Spleen (tissue), 11 donors: ENCODE measurements around the gene ARMC10. TPM values are rescaled to one million over a fixed set of nuclear protein-coding genes. Genes with fewer than 3 reads are reported as not detected.

Source experiments
- DNase-seq: peaks from one replicate; pipeline ENCODE4 v3.0.0-alpha.2; 2020
- H3K27ac ChIP-seq, 8 donors: fragments of 200-600 bp; sonication (generic) in 7 of 8; 1 replicate in 4 of 8; 2 replicates in 4 of 8; pipeline versions ENCODE4 v1.5.0 to v1.8.0; 2016 to 2021; ENCODE audit warnings: inconsistent platforms in 4 of 8, mild to moderate bottlenecking in 4 of 8, moderate library complexity in 1 of 8
- H3K27me3 ChIP-seq, 7 donors: fragments of 200-600 bp; sonication (generic) in 6 of 7; replicated peaks in 1 of 7; 1 replicate in 4 of 7; 2 replicates in 3 of 7; pipeline versions ENCODE4 v1.5.0 to v1.8.0; 2016 to 2021; ENCODE audit warnings: inconsistent platforms in 3 of 7, mild to moderate bottlenecking in 1 of 7
- H3K36me3 ChIP-seq, 6 donors: fragments of 200-600 bp; sonication (generic) in 5 of 6; 1 replicate in 4 of 6; 2 replicates in 2 of 6; pipeline versions ENCODE4 v1.5.0 to v1.8.0; 2016 to 2021; ENCODE audit warnings: inconsistent platforms in 2 of 6
- H3K4me1 ChIP-seq, 6 donors: fragments of 200-600 bp; sonication (generic) in 5 of 6; 1 replicate in 3 of 6; 2 replicates in 3 of 6; pipeline versions ENCODE4 v1.5.0 to v1.8.0; 2016 to 2021; ENCODE audit warnings: inconsistent platforms in 3 of 6
- H3K4me3 ChIP-seq, 8 donors: fragments of 200-600 bp; sonication (generic) in 7 of 8; 1 replicate in 4 of 8; 2 replicates in 4 of 8; pipeline versions ENCODE4 v1.5.0 to v1.8.0; 2016 to 2021; ENCODE audit warnings: inconsistent platforms in 4 of 8, mild to moderate bottlenecking in 4 of 8, moderate library complexity in 2 of 8
- H3K9me3 ChIP-seq, 8 donors: fragments of 200-600 bp; sonication (generic) in 7 of 8; 1 replicate in 4 of 8; 2 replicates in 4 of 8; pipeline versions ENCODE4 v1.5.0 to v1.8.0; 2016 to 2021; ENCODE audit warnings: inconsistent platforms in 4 of 8
- POLR2A ChIP-seq, 3 donors: fragments of 450-650 bp; IDR thresholded peaks; one replicate each; pipeline ENCODE4 v1.5.1; 2017; ENCODE audit warnings: antibody characterized with exemption in 3 of 3, mild to moderate bottlenecking in 1 of 3
- POLR2AphosphoS5 ChIP-seq, 3 donors: sonication (generic); formaldehyde crosslinking; IDR thresholded peaks; one replicate each; pipeline ENCODE4 v1.5.1; 2017; ENCODE audit warnings: antibody characterized with exemption in 3 of 3
- WGBS, 5 donors: extraction: QIAGEN DNeasy Blood & Tissue Kit in 3 of 5; methylation state at CpG; one replicate each; pipeline versions ENCODE4 v1.1.5 to v1.1.7; 2013 to 2018; 5-methylcytosine and 5-hydroxymethylcytosine counted together
- intact Hi-C: fragments of 100-400 bp; cut with DNase I; formaldehyde crosslinking; loops from one replicate; pipeline ENCODE4 v1.15.0; 2023; ENCODE audit warnings: low total_unique reads
- polyA plus RNA-seq, 3 donors: library from polyadenylated mRNA; stranded (reverse); fragments of 200-250 nt; gene quantifications; one replicate each; pipeline ENCODE4 v1.2.1, GENCODE V29; 2013
- total RNA-seq, 7 donors: library from RNA; depleted of rRNA in 3 of 7; stranded (reverse); fragments of >200 nt in 3 of 7; fragmentation: NEBNext Ultra II Directional in 4 of 7; extraction: Animal tissue kit (Norgen Biotek cat#: 25700) in 4 of 7; gene quantifications; one replicate each; pipeline versions ENCODE4 v1.1.0 to v1.2.1, GENCODE V29; 2016 to 2021
- TF ChIP-seq, protein P1 (sequence below), 11 experiments: fragments of 200-600 bp in 7 of 11; fragments of 450-650 bp in 4 of 11; sonication (generic) in 4 of 11; IDR thresholded peaks in 8 of 11; conservative IDR thresholded peaks in 3 of 11; 1 replicate in 7 of 11; 2 replicates in 4 of 11; pipeline versions ENCODE4 v1.4.0 to v1.8.0; 2016 to 2021; ENCODE audit warnings: antibody characterized with exemption in 11 of 11, inconsistent platforms in 4 of 11, mild to moderate bottlenecking in 1 of 11
- donor health status: healthy with polysubstance abuse.
- donor health status: DM: no; HTN: no; CAD: no; lungs with moderate emphysema.
- donor health status: DM: no; HTN: no; CAD: no.
- donor health status: Bipolar disorder and iron deficiency.
- donor health status: healthy.
- donor health status: DM: no; HTN: no; CAD: no.
- donor health status: DM: yes; HTN: yes; CAD: no.

Gene ARMC10
- total and polyA plus RNA-seq, 10 donors = 11.7 to 29.8 (median 26.2) TPM

DNA sequence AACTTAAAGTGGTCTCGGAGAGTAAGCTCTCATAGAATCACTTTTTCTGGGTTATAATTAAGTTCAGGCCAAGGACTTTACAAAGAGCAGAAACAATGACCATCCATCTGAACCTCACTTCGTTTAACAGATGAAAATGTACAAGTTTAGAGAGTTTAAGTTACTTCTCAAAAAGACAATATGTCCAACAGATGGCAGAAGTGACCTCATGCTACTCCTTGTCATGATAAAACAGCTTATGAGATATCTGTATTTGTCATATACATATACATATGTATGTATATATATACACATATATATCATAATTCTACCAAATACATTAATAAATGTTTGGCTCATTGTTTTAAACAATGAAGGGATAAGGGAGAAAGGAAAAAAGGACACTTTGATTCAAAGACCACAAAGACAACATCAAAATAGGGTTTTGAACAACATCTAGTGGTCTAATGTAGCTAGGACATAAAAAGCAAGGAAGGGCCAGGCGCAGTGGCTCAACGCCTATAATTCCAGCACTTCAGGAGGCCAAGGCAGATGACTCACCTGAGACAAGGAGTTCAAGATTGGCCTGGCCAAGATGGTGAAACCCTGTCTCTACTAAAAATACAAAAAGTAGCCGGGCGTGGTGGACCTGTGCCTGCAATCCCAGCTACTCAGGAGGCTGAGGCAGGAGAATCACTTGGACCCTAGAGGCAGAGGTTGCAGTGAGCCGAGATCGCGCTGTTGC is 56.1 kb downstream of the ARMC10 start:
- Histone ChIP-seq H3K27ac (peak overlapping the region in 3 of 8 donors; percentile 9 to 55 (median 53)), H3K27me3 (no peaks in the 10 kb centered on the region), H3K9me3 (no peaks in the 10 kb centered on the region), H3K36me3 (peaks cover 0 to 28% (median 15%) of the 10 kb centered on the region in 6 donors), H3K4me3 (no peak overlapping the region), H3K4me1 (peaks cover 0 to 51% (median 14%) of the 10 kb centered on the region in 6 donors)
- WGBS, 5 donors = 77 to 88% (median 81%) methylated on average over 9 of the region's 9 CpGs
- intact Hi-C loops = no loop called here
- DNase-seq = no peak
- no peak for TF ChIP-seq POLR2A (IDR thresholded peaks at IDR 0.05)
- TF ChIP-seq, protein P1, sequence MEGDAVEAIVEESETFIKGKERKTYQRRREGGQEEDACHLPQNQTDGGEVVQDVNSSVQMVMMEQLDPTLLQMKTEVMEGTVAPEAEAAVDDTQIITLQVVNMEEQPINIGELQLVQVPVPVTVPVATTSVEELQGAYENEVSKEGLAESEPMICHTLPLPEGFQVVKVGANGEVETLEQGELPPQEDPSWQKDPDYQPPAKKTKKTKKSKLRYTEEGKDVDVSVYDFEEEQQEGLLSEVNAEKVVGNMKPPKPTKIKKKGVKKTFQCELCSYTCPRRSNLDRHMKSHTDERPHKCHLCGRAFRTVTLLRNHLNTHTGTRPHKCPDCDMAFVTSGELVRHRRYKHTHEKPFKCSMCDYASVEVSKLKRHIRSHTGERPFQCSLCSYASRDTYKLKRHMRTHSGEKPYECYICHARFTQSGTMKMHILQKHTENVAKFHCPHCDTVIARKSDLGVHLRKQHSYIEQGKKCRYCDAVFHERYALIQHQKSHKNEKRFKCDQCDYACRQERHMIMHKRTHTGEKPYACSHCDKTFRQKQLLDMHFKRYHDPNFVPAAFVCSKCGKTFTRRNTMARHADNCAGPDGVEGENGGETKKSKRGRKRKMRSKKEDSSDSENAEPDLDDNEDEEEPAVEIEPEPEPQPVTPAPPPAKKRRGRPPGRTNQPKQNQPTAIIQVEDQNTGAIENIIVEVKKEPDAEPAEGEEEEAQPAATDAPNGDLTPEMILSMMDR (IDR thresholded peaks at IDR 0.05 in 8 of 11, conservative IDR thresholded peaks at IDR 0.05 in 3 of 11) = no peak
- no peak for TF ChIP-seq POLR2AphosphoS5 (IDR thresholded peaks at IDR 0.05)

DNA sequence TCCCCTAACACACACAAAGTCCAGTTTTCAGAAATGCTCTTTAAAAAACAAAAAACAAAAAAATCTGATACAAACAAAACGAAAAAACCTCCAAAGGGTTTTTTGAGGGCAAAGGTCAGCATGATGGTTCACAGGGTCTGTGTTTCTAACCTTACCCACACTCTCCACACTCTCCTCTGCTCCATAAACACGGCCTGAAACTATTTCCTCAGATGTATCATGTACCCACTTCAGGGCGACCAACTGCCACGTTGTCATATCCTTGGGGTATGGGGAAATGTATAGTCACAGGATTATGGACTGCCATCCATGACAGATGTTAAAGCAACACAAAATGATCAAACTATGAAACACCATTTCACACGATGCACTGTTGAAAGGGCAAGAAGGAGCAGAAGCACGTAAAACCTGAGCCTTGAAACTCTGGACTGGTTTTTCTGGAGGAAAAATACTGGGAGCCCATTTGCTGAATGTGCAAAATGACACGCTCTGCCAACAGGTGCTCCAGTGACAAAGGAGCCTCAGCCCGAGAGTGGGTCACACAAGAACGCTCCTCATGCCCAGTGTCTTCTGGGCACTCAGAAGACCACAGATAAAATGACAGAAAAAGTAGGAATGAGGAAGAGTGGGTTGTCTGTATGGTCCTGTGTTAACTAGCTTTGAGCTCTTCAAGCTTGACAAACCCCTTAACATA is 58.2 kb downstream of the ARMC10 start:
- Histone ChIP-seq H3K27ac (peak overlapping the region in 5 of 8 donors; percentile 23 to 59 (median 39)), H3K4me1 (peaks cover 0 to 51% (median 14%) of the 10 kb centered on the region in 6 donors), H3K4me3 (no peak overlapping the region), H3K9me3 (no peaks in the 10 kb centered on the region), H3K36me3 (peaks cover 0 to 7% (median 3%) of the 10 kb centered on the region in 6 donors), H3K27me3 (no peaks in the 10 kb centered on the region)
- TF ChIP-seq POLR2AphosphoS5 (IDR thresholded peaks at IDR 0.05) (no peak), POLR2A (IDR thresholded peaks at IDR 0.05) (no peak)
- TF ChIP-seq, protein P1 (IDR thresholded peaks at IDR 0.05 in 8 of 11, conservative IDR thresholded peaks at IDR 0.05 in 3 of 11) = no peak
- 69 to 85% (median 78%) methylated on average over 9 of the region's 9 CpGs for WGBS, 5 donors
- intact Hi-C loops = no loop called here
- DNase-seq = no peak

DNA sequence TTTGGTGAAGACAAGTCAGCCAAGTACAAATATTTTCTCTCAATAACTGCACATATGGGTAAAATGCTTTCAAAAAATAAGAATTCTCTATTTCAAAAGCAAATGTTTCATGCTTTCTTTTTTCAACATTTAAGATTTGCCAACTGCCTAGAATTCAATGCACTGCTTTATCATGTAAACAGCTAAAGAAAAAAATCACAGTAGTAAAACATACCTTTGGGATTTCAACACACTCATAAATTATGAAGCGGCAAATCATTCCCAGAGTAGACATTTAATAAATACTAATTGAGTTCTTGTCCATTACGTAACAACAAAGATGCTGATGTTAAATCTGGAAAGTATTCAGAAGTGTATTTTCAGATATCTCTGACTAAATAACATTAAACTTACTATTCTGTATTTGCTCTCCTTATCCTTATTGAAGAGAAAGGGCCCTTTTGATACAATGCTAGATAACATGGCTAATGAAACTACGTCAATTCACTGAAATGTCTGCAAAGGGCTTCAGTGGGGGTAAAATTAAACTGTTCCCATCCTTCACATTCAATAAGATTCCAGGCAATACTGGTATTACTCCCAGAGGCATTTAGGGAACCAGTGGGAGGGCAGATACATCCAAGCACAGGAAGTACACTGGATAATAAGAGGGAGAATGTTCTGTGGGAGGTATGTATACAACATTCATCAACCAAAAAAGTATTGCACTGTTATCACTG is 60.1 kb downstream of the ARMC10 start:
- TF ChIP-seq POLR2AphosphoS5 (IDR thresholded peaks at IDR 0.05) (no peak), POLR2A (IDR thresholded peaks at IDR 0.05) (no peak)
- TF ChIP-seq, protein P1 (IDR thresholded peaks at IDR 0.05 in 8 of 11, conservative IDR thresholded peaks at IDR 0.05 in 3 of 11) = no peak
- Histone ChIP-seq H3K27ac (peak overlapping the region in 4 of 8 donors; percentile 26 to 59 (median 43)), H3K36me3 (no peaks in the 10 kb centered on the region), H3K9me3 (no peaks in the 10 kb centered on the region), H3K4me1 (peaks cover 0 to 36% (median 10%) of the 10 kb centered on the region in 6 donors), H3K4me3 (no peak overlapping the region), H3K27me3 (no peaks in the 10 kb centered on the region)
- intact Hi-C loops = no loop called here
- no peak for DNase-seq
- 78 to 90% (median 87%) methylated on average over 3 of the region's 3 CpGs for WGBS, 5 donors
